Keratinocyte (primary cell): ENCODE data around the gene HNF1B.

Source experiments
- CTCF ChIP-seq, 3 experiments: IDR thresholded peaks in 1 of 3; conservative IDR thresholded peaks in 1 of 3; optimal IDR thresholded peaks in 1 of 3; 2 replicates in 2 of 3; 3 replicates in 1 of 3; pipeline versions ENCODE3 to v1.5.1; 2011; ENCODE audit warnings: low read length in 3 of 3, mild to moderate bottlenecking in 3 of 3, moderate library complexity in 2 of 3, control low read depth in 1 of 3, inconsistent platforms in 1 of 3; ENCODE audit not compliant: insufficient read depth in 2 of 3; ENCODE audit errors: extremely low read depth in 1 of 3
- EZH2 ChIP-seq: IDR thresholded peaks from one replicate; pipeline ENCODE4 v1.6.1; 2012; ENCODE audit warnings: inconsistent platforms, mild to moderate bottlenecking, low read length, moderate library complexity

DNA sequence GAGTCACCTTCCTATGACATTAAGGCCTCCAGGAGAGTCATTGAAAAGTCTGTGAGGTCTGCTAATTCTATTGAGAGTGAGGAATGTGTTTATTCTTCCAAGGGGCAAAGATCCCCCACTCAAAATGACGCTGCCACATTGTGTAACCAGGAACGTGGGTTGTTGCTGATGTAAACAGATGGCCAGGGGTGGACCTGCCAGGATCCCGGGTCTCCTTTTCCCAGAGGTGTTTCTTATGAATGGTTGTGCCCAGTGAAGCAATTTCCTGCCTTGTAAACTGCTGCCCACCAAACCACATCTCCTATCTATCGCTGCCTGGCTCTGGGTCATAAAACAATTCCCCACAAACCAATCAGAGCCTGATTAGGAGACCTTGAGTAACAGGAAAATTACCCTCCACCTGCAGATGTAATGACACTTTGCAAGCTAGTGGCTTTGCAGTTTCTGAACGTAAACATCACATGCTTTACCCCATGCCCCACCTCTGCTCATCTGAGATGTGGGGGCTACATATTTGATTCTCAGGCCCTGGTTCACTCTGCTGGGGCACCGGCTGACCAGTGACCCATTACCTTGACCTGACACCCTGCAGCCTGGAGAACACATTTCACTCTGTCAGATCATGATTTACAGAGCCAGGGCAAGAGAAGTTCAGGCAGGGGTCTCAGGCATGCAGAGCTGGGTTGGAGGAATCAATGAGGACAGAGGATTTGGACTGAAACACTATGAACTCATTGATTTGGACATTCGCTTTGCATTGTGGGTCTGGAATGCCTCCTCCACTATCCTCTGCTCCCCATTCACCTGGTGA lies 68.5 kb downstream of the HNF1B start:
- TF ChIP-seq CTCF (optimal IDR thresholded peaks at IDR 0.05 in 1 of 3, IDR thresholded peaks at IDR 0.05 in 1 of 3, conservative IDR thresholded peaks at IDR 0.05 in 1 of 3; ENCODE audit: extremely low read depth in 1 of 3, insufficient read depth in 2 of 3, low read length in 3 of 3) (no peak), EZH2 (no peak)
